Neural cell (in vitro differentiated cells): Measurements from ENCODE around the gene CAPN5. TPM values are rescaled to one million over a fixed set of nuclear protein-coding genes. Genes with fewer than 3 reads are reported as not detected.

ENCODE experiments used
- H2AFZ ChIP-seq: fragments of 200-600, 300-800 bp; sonication (generic), shearing (Covaris generic); 2 replicates; pipeline ENCODE4 v1.6.0; 2014; ENCODE audit warnings: low read depth, mild to moderate bottlenecking, antibody characterized with exemption, low read length, moderate library complexity
- H3F3A ChIP-seq: fragments of 200-600 bp; shearing (Covaris generic); 2 replicates; pipeline ENCODE4 v1.6.1; 2016; ENCODE audit warnings: mild to moderate bottlenecking, moderate library complexity, mixed read lengths, antibody characterized with exemption, low read length; ENCODE audit not compliant: insufficient read depth, poor library complexity, severe bottlenecking
- H3K27ac ChIP-seq: fragments of 200-600, 300-800 bp; sonication (generic), shearing (Covaris generic); 2 replicates; pipeline ENCODE4 v1.5.1; 2014; ENCODE audit warnings: mild to moderate bottlenecking, low read length, moderate library complexity
- H3K27me3 ChIP-seq: fragments of 300-800, 200-600 bp; sonication (generic), shearing (Covaris generic); 2 replicates; pipeline ENCODE4 v1.6.0; 2014; ENCODE audit warnings: mild to moderate bottlenecking, low read depth, low read length, moderate library complexity; ENCODE audit not compliant: insufficient read depth
- H3K36me3 ChIP-seq: fragments of 300-800, 200-600 bp; sonication (generic), shearing (Covaris generic); 2 replicates; pipeline ENCODE4 v1.5.1; 2014; ENCODE audit warnings: mild to moderate bottlenecking, antibody characterized with exemption, low read length, moderate library complexity; ENCODE audit not compliant: insufficient read depth
- H3K4me2 ChIP-seq: fragments of 300-800, 200-600 bp; sonication (generic), shearing (Covaris generic); 2 replicates; pipeline ENCODE4 v1.6.0; 2014; ENCODE audit warnings: mild to moderate bottlenecking, low read length
- H3K4me3 ChIP-seq: fragments of 300-800, 200-600 bp; sonication (generic), shearing (Covaris generic); 2 replicates; pipeline ENCODE4 v1.5.1; 2014; ENCODE audit warnings: mild to moderate bottlenecking, low read length, moderate library complexity
- H3K79me2 ChIP-seq: fragments of 200-600 bp; shearing (Covaris generic); replicated peaks from 2 replicates; pipeline ENCODE4 v1.6.0; 2014; ENCODE audit warnings: mild to moderate bottlenecking, low read length, moderate library complexity; ENCODE audit not compliant: insufficient read depth
- H3K9ac ChIP-seq: fragments of 300-800, 200-600 bp; sonication (generic), shearing (Covaris generic); 2 replicates; pipeline ENCODE4 v1.6.1; 2016; ENCODE audit warnings: mild to moderate bottlenecking, low read length, mixed read lengths
- H3K9me2 ChIP-seq: fragments of 200-600 bp; shearing (Covaris generic); 2 replicates; pipeline ENCODE4 v1.6.1; 2016; ENCODE audit warnings: mild to moderate bottlenecking, low read length, mixed read lengths; ENCODE audit not compliant: insufficient read depth
- H3K9me3 ChIP-seq: fragments of 200-600, 300-800 bp; sonication (generic), shearing (Covaris generic); 2 replicates; pipeline ENCODE4 v1.6.1; 2016; ENCODE audit warnings: mild to moderate bottlenecking, mixed run types, low read length, moderate library complexity, mixed read lengths
- H4K20me1 ChIP-seq: fragments of 200-600 bp; shearing (Covaris generic); 2 replicates; pipeline ENCODE4 v1.6.1; 2016; ENCODE audit warnings: mild to moderate bottlenecking, mixed run types; ENCODE audit not compliant: insufficient read depth
- EP300 ChIP-seq: fragments of 450-650 bp; conservative IDR thresholded peaks from 2 replicates; pipeline ENCODE4 v1.6.1; 2014; ENCODE audit warnings: antibody characterized with exemption, mild to moderate bottlenecking, moderate library complexity; ENCODE audit not compliant: poor library complexity, severe bottlenecking
- EZH2 ChIP-seq: fragments of 200-600, 300-800 bp; shearing (Covaris generic), sonication (generic); IDR thresholded peaks from 2 replicates; pipeline ENCODE4 v1.6.1; 2014; ENCODE audit warnings: antibody characterized with exemption, low read length, borderline replicate concordance, mild to moderate bottlenecking; ENCODE audit not compliant: insufficient read depth, poor library complexity, severe bottlenecking
- MXI1 ChIP-seq: fragments of 450-650 bp; conservative IDR thresholded peaks from 2 replicates; pipeline ENCODE4 v1.6.1; 2014; ENCODE audit warnings: antibody characterized with exemption, mild to moderate bottlenecking; ENCODE audit not compliant: poor library complexity, severe bottlenecking
- POLR2AphosphoS5 ChIP-seq: IDR thresholded peaks from 2 replicates; pipeline ENCODE4 v1.6.1; 2012
- RAD21 ChIP-seq: fragments of 450-650 bp; conservative IDR thresholded peaks from 2 replicates; pipeline ENCODE4 v1.6.1; 2014; ENCODE audit warnings: antibody characterized with exemption, mild to moderate bottlenecking, moderate library complexity
- SMC3 ChIP-seq: fragments of 450-650 bp; conservative IDR thresholded peaks from 2 replicates; pipeline ENCODE4 v1.6.1; 2014; ENCODE audit warnings: antibody characterized with exemption, mild to moderate bottlenecking, moderate library complexity; ENCODE audit not compliant: poor library complexity
- TAF1 ChIP-seq: IDR thresholded peaks from 2 replicates; pipeline ENCODE4 v1.6.1; 2012; ENCODE audit warnings: low read depth
- polyA plus RNA-seq: library from polyadenylated mRNA; depleted of rRNA; stranded (reverse); fragments of >200 nt; gene quantifications from 2 replicates; pipeline ENCODE4 v1.2.3, GENCODE V29; 2014
- TF ChIP-seq, protein P1 (sequence below): IDR thresholded peaks from 2 replicates; pipeline ENCODE4 v1.6.1; 2012; ENCODE audit warnings: borderline replicate concordance
- TF ChIP-seq, protein P2 (sequence below): fragments of 450-650 bp; IDR thresholded peaks from 2 replicates; pipeline ENCODE4 v1.5.1; 2014; ENCODE audit warnings: antibody characterized with exemption, mild to moderate bottlenecking, moderate library complexity; ENCODE audit not compliant: poor library complexity, severe bottlenecking

The CAPN5 gene
- polyA plus RNA-seq, 1 donor from 2014 or later: 20.5 TPM

DNA sequence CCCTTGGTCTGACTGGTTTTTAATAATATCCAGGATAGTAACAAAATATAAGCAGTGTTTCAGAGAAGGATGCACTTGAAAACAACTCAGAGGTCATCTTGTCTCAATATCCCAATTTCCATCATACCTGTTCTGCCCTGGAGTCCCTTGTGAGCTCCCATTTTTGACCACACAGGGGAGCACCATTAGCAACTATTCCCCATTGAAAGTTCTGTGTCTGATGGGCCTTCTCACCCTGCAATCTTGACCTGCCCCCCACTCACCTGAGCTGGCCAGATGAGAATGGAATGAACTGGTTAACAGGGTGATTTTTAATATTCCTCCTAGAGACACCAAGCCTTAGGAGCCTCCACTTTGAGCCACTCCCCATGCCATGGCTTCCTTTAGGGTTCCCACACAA lies 3.8 kb upstream of the CAPN5 start:
- no peak overlapping the region for H3K27ac ChIP-seq
- no peaks in the 10 kb centered on the region for H3K9me3 ChIP-seq
- no peaks in the 10 kb centered on the region for H4K20me1 ChIP-seq
- no peak overlapping the region for H2AFZ ChIP-seq
- no peak for TF ChIP-seq EP300
- no peak for TF ChIP-seq SMC3
- no peak for TF ChIP-seq POLR2AphosphoS5
- TF ChIP-seq, protein P1, sequence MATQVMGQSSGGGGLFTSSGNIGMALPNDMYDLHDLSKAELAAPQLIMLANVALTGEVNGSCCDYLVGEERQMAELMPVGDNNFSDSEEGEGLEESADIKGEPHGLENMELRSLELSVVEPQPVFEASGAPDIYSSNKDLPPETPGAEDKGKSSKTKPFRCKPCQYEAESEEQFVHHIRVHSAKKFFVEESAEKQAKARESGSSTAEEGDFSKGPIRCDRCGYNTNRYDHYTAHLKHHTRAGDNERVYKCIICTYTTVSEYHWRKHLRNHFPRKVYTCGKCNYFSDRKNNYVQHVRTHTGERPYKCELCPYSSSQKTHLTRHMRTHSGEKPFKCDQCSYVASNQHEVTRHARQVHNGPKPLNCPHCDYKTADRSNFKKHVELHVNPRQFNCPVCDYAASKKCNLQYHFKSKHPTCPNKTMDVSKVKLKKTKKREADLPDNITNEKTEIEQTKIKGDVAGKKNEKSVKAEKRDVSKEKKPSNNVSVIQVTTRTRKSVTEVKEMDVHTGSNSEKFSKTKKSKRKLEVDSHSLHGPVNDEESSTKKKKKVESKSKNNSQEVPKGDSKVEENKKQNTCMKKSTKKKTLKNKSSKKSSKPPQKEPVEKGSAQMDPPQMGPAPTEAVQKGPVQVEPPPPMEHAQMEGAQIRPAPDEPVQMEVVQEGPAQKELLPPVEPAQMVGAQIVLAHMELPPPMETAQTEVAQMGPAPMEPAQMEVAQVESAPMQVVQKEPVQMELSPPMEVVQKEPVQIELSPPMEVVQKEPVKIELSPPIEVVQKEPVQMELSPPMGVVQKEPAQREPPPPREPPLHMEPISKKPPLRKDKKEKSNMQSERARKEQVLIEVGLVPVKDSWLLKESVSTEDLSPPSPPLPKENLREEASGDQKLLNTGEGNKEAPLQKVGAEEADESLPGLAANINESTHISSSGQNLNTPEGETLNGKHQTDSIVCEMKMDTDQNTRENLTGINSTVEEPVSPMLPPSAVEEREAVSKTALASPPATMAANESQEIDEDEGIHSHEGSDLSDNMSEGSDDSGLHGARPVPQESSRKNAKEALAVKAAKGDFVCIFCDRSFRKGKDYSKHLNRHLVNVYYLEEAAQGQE: no peak
- TF ChIP-seq MXI1: no peak
- TF ChIP-seq EZH2: no peak
- no peak for TF ChIP-seq TAF1
- no peak for TF ChIP-seq RAD21
- TF ChIP-seq, protein P2, sequence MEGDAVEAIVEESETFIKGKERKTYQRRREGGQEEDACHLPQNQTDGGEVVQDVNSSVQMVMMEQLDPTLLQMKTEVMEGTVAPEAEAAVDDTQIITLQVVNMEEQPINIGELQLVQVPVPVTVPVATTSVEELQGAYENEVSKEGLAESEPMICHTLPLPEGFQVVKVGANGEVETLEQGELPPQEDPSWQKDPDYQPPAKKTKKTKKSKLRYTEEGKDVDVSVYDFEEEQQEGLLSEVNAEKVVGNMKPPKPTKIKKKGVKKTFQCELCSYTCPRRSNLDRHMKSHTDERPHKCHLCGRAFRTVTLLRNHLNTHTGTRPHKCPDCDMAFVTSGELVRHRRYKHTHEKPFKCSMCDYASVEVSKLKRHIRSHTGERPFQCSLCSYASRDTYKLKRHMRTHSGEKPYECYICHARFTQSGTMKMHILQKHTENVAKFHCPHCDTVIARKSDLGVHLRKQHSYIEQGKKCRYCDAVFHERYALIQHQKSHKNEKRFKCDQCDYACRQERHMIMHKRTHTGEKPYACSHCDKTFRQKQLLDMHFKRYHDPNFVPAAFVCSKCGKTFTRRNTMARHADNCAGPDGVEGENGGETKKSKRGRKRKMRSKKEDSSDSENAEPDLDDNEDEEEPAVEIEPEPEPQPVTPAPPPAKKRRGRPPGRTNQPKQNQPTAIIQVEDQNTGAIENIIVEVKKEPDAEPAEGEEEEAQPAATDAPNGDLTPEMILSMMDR: no peak
- H3K4me2 ChIP-seq: no peak overlapping the region
- H3K4me3 ChIP-seq: no peak overlapping the region
- H3K36me3 ChIP-seq: no peaks in the 10 kb centered on the region
- H3K27me3 ChIP-seq: no peaks in the 10 kb centered on the region
- no peak overlapping the region for H3K9ac ChIP-seq
- H3K79me2 ChIP-seq: no peaks in the 10 kb centered on the region
- no peaks in the 10 kb centered on the region for H3F3A ChIP-seq
- H3K9me2 ChIP-seq: no peaks in the 10 kb centered on the region

DNA sequence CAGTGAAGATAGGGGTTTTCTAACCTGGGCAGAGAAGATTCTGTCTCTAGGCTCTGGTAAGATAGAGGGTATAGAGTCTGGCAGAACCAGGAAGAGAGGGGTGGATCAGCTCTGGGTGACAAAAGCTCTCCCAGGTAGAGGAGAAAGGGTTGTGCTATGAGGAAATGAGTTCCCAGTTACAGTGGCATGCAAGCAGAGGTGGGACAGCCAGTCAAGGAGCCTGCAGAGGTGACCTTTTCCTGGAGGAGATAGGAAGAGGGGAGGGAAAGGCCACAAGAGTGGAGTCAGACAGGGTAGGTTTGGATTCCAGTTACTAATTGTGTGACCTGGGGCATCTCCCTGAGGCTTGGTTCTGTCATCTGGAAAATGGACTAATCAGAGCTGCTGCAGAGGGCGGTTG lies 3.4 kb upstream of the CAPN5 start:
- H3K27ac ChIP-seq: no peak overlapping the region
- H3K27me3 ChIP-seq: no peaks in the 10 kb centered on the region
- no peaks in the 10 kb centered on the region for H3K36me3 ChIP-seq
- H2AFZ ChIP-seq: no peak overlapping the region
- no peaks in the 10 kb centered on the region for H3K9me3 ChIP-seq
- H4K20me1 ChIP-seq: no peaks in the 10 kb centered on the region
- no peak overlapping the region for H3K4me3 ChIP-seq
- no peak overlapping the region for H3K9ac ChIP-seq
- no peaks in the 10 kb centered on the region for H3K79me2 ChIP-seq
- no peaks in the 10 kb centered on the region for H3K9me2 ChIP-seq
- no peak for TF ChIP-seq MXI1
- TF ChIP-seq, protein P2: no peak
- TF ChIP-seq EZH2: no peak
- TF ChIP-seq SMC3: no peak
- TF ChIP-seq, protein P1: no peak
- no peak for TF ChIP-seq EP300
- TF ChIP-seq RAD21: no peak
- no peak for TF ChIP-seq POLR2AphosphoS5
- TF ChIP-seq TAF1: no peak
- no peak overlapping the region for H3K4me2 ChIP-seq
- no peaks in the 10 kb centered on the region for H3F3A ChIP-seq
